Tibial nerve (tissue), 4 donors: ENCODE results near the gene USP24. TPM values are rescaled to one million over a fixed set of nuclear protein-coding genes. Genes with fewer than 3 reads are reported as not detected.

Experiments used
- DNase-seq, 2 donors: peaks; one replicate each; pipeline ENCODE4 v3.0.0-alpha.2; 2019; ENCODE audit warnings: low spot score in 2 of 2
- H3K27ac ChIP-seq, 4 donors: fragments of 200-600 bp; sonication (generic) in 3 of 4; one replicate each; pipeline ENCODE4 v1.5.1; 2017 to 2019; ENCODE audit warnings: mild to moderate bottlenecking in 1 of 4
- H3K27me3 ChIP-seq, 2 donors: fragments of 200-600 bp; sonication (generic) in 1 of 2; one replicate each; pipeline versions ENCODE4 v1.5.1 to v1.6.0; 2017 to 2019
- H3K36me3 ChIP-seq, 3 donors: fragments of 200-600 bp; sonication (generic); one replicate each; pipeline ENCODE4 v1.5.1; 2018 to 2019
- H3K4me1 ChIP-seq, 4 donors: fragments of 200-600 bp; sonication (generic) in 3 of 4; one replicate each; pipeline ENCODE4 v1.5.1; 2017 to 2019
- H3K4me3 ChIP-seq, 4 donors: fragments of 200-600 bp; sonication (generic) in 3 of 4; one replicate each; pipeline ENCODE4 v1.5.1; 2017 to 2019; ENCODE audit warnings: mild to moderate bottlenecking in 1 of 4, moderate library complexity in 1 of 4
- H3K9me3 ChIP-seq, 4 donors: fragments of 200-600 bp; sonication (generic) in 3 of 4; one replicate each; pipeline ENCODE4 v1.5.1; 2017 to 2019
- CTCF ChIP-seq, 5 experiments: fragments of 200-600 bp in 3 of 5; fragments of 450-650 bp in 2 of 5; sonication (generic) in 3 of 5; IDR thresholded peaks; one replicate each; pipeline ENCODE4 v1.5.1; 2016 to 2019; ENCODE audit warnings: antibody characterized with exemption in 5 of 5, mild to moderate bottlenecking in 3 of 5, moderate library complexity in 2 of 5
- EP300 ChIP-seq, 2 donors: sonication (generic); formaldehyde crosslinking; IDR thresholded peaks; one replicate each; pipeline ENCODE4 v1.6.1; 2017; ENCODE audit warnings: antibody characterized with exemption in 2 of 2, mild to moderate bottlenecking in 1 of 2
- POLR2A ChIP-seq, 2 donors: fragments of 450-650 bp; IDR thresholded peaks; one replicate each; pipeline ENCODE4 v1.6.1; 2017; ENCODE audit warnings: antibody characterized with exemption in 2 of 2, mild to moderate bottlenecking in 2 of 2, moderate library complexity in 2 of 2
- WGBS, 2 donors: methylation state at CpG; one replicate each; pipeline ENCODE4 v1.1.5; 2018; 5-methylcytosine and 5-hydroxymethylcytosine counted together
- total RNA-seq, 4 donors: library from RNA; depleted of rRNA; stranded (reverse); fragments of >200 nt; gene quantifications; one replicate each; pipeline ENCODE4 v1.1.0, GENCODE V29; 2016

Gene USP24
- total RNA-seq, 4 donors from 2014 or later = 46.8 to 63.8 (median 55.7) TPM

GRCh38 chr1:55235722-55236121, 20.6 kb upstream of the USP24 start:
- no peak for DNase-seq
- Histone ChIP-seq H3K4me3 (no peak overlapping the region), H3K4me1 (peaks cover 0 to 21% (median 0%) of the 10 kb centered on the region in 4 donors), H3K27ac (peak overlapping the region in 2 of 4 donors; percentile 36 to 39), H3K36me3 (no peaks in the 10 kb centered on the region), H3K27me3 (no peaks in the 10 kb centered on the region), H3K9me3 (no peaks in the 10 kb centered on the region)
- TF ChIP-seq CTCF (IDR thresholded peaks at IDR 0.05) (no peak), EP300 (IDR thresholded peaks at IDR 0.05) (peak in 1 of 2 donors; percentile 14)
- 21 to 37% methylated on average over 4 of the region's 4 CpGs for WGBS, 2 donors

GRCh38 chr1:55234016-55234415, 18.9 kb upstream of the USP24 start:
- no peak for TF ChIP-seq CTCF (IDR thresholded peaks at IDR 0.05)
- TF ChIP-seq EP300 (IDR thresholded peaks at IDR 0.05) = no peak
- no peak for TF ChIP-seq POLR2A (IDR thresholded peaks at IDR 0.05)
- Histone ChIP-seq H3K4me3 (no peak overlapping the region), H3K27me3 (no peaks in the 10 kb centered on the region), H3K9me3 (no peaks in the 10 kb centered on the region), H3K27ac (no peak overlapping the region), H3K4me1 (peaks cover 0 to 21% (median 0%) of the 10 kb centered on the region in 4 donors), H3K36me3 (no peaks in the 10 kb centered on the region)
- no peak for DNase-seq
- whole genome bisulfite sequencing, 2 donors = 89 to 93% methylated on average over 3 of the region's 3 CpGs

GRCh38 chr1:55233145-55233777, 18.1 kb upstream of the USP24 start:
- 74 to 75% methylated on average over 5 of the region's 5 CpGs for WGBS, 2 donors
- peaks cover 0 to 2% (median 0%) of the 10 kb centered on the region in 4 donors for H3K9me3 ChIP-seq
- H3K36me3 ChIP-seq = no peaks in the 10 kb centered on the region
- no peak overlapping the region for H3K4me3 ChIP-seq
- peaks cover 0 to 21% (median 0%) of the 10 kb centered on the region in 4 donors for H3K4me1 ChIP-seq
- no peak overlapping the region for H3K27ac ChIP-seq
- no peaks in the 10 kb centered on the region for H3K27me3 ChIP-seq
- no peak for DNase-seq
- no peak for TF ChIP-seq EP300 (IDR thresholded peaks at IDR 0.05)
- TF ChIP-seq POLR2A (IDR thresholded peaks at IDR 0.05) = no peak
- no peak for TF ChIP-seq CTCF (IDR thresholded peaks at IDR 0.05)

GRCh38 chr1:55232448-55233144, 17.4 kb upstream of the USP24 start:
- WGBS, 2 donors = 56 to 59% methylated on average over 6 of the region's 6 CpGs
- Histone ChIP-seq H3K4me1 (peaks cover 0 to 21% (median 0%) of the 10 kb centered on the region in 4 donors), H3K27ac (no peak overlapping the region), H3K4me3 (no peak overlapping the region), H3K36me3 (no peaks in the 10 kb centered on the region), H3K27me3 (no peaks in the 10 kb centered on the region), H3K9me3 (peaks cover 0 to 9% (median 0%) of the 10 kb centered on the region in 4 donors)
- TF ChIP-seq POLR2A (IDR thresholded peaks at IDR 0.05) = no peak
- no peak for TF ChIP-seq CTCF (IDR thresholded peaks at IDR 0.05)
- no peak for TF ChIP-seq EP300 (IDR thresholded peaks at IDR 0.05)
- DNase-seq = no peak

- no peaks in the 10 kb centered on the region for H3K36me3 ChIP-seq
- peaks cover 0 to 13% (median 0%) of the 10 kb centered on the region in 4 donors for H3K9me3 ChIP-seq
- peaks cover 0 to 18% (median 0%) of the 10 kb centered on the region in 4 donors for H3K4me1 ChIP-seq
- no peak for TF ChIP-seq POLR2A (IDR thresholded peaks at IDR 0.05)
- TF ChIP-seq EP300 (IDR thresholded peaks at IDR 0.05) = no peak
- no peak for TF ChIP-seq CTCF (IDR thresholded peaks at IDR 0.05)
- no peak overlapping the region for H3K4me3 ChIP-seq
- DNase-seq = no peak
- 80 to 88% methylated on average over 3 of the region's 3 CpGs for WGBS, 2 donors
- no peak overlapping the region for H3K27ac ChIP-seq
- H3K27me3 ChIP-seq = no peaks in the 10 kb centered on the region
Measured at GRCh38 chr1:55231745-55232144, 16.6 kb upstream of the USP24 start.
